Measurements from ENCODE around the gene CPPED1. TPM values are rescaled to one million over a fixed set of nuclear protein-coding genes. Genes with fewer than 3 reads are reported as not detected.

The CPPED1 gene
- total RNA-seq, 1 donor from 2014 or later = 41.3 TPM

DNA sequence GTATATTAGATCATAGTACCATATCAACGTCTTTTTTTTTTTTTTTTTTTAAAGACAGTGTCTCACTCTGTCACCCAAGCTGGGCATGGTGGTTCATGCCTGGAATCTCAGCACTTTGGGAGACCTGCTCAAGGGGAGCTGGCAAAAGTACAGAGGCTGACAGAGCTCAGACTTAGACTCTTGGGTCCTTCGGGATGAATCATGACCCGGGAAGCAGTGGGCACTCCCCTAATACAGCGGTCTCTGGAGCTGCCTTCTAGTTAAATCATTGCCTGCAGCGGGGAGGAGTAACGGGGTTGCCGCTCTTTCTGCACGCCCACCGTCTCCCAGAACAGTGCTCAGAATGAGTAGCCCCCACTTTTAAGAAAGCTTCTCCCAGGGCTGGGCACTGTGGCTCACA lies 174.4 kb downstream of the CPPED1 start:
- Mint-ChIP-seq H3K9me3 (ENCODE audit: unreplicated experiment) (no peaks in the 10 kb centered on the region), H3K4me1 (ENCODE audit: low read depth, unreplicated experiment) (no peaks in the 10 kb centered on the region), H3K36me3 (ENCODE audit: unreplicated experiment) (no peaks in the 10 kb centered on the region), H3K4me3 (ENCODE audit: unreplicated experiment) (no peak overlapping the region), H3K27me3 (ENCODE audit: unreplicated experiment) (peaks cover 2% of the 10 kb centered on the region), H3K27ac (ENCODE audit: unreplicated experiment) (no peak overlapping the region)
- no peak for DNase-seq
- TF ChIP-seq, protein P1, sequence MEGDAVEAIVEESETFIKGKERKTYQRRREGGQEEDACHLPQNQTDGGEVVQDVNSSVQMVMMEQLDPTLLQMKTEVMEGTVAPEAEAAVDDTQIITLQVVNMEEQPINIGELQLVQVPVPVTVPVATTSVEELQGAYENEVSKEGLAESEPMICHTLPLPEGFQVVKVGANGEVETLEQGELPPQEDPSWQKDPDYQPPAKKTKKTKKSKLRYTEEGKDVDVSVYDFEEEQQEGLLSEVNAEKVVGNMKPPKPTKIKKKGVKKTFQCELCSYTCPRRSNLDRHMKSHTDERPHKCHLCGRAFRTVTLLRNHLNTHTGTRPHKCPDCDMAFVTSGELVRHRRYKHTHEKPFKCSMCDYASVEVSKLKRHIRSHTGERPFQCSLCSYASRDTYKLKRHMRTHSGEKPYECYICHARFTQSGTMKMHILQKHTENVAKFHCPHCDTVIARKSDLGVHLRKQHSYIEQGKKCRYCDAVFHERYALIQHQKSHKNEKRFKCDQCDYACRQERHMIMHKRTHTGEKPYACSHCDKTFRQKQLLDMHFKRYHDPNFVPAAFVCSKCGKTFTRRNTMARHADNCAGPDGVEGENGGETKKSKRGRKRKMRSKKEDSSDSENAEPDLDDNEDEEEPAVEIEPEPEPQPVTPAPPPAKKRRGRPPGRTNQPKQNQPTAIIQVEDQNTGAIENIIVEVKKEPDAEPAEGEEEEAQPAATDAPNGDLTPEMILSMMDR (IDR thresholded peaks at IDR 0.05; ENCODE audit: partially characterized antibody, unreplicated experiment) = no peak

DNA sequence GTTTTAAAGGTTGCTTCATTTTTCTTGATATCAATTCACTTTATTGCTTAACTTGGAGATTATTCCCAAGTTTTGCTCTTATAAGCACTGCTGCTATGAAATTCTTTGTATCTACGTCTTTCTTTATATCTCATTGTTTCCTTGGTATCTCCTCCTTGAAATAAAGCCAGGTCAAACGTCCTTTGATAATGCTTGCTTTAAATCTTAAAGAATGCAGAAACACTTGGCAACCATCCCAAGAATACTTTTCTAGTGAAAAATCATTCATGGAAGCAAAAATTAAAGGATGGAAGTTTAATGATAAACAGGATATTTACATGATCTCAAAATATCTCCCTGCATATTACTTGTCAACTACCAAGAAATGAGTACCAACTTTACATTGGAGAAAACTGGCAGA lies 175.2 kb downstream of the CPPED1 start:
- no peak for DNase-seq
- Mint-ChIP-seq H3K27me3 (ENCODE audit: unreplicated experiment) (peaks cover 2% of the 10 kb centered on the region), H3K9me3 (ENCODE audit: unreplicated experiment) (no peaks in the 10 kb centered on the region), H3K27ac (ENCODE audit: unreplicated experiment) (no peak overlapping the region), H3K4me1 (ENCODE audit: low read depth, unreplicated experiment) (no peaks in the 10 kb centered on the region), H3K36me3 (ENCODE audit: unreplicated experiment) (no peaks in the 10 kb centered on the region), H3K4me3 (ENCODE audit: unreplicated experiment) (no peak overlapping the region)
- TF ChIP-seq, protein P1 (IDR thresholded peaks at IDR 0.05; ENCODE audit: partially characterized antibody, unreplicated experiment) = no peak

DNA sequence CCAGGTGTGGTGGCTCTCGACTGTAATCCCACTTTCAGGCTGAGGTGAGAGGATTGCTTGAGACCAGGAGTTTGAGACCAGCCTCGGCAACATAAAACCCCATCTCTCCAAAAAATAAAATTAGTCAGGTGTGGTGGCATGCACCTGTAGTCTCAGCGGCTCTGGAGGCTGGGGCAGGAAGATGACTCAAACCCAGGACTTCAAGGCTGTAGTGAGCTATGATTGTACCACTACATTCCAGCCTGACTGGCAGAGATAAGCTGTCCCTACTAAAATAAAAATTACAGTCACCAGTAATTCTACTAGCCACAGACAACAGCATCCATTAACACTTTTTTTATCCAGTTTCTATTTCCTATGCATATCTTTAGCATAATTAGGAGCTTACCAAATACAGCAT lies 176.3 kb downstream of the CPPED1 start:
- Mint-ChIP-seq H3K4me3 (ENCODE audit: unreplicated experiment) (no peak overlapping the region), H3K36me3 (ENCODE audit: unreplicated experiment) (no peaks in the 10 kb centered on the region), H3K4me1 (ENCODE audit: low read depth, unreplicated experiment) (no peaks in the 10 kb centered on the region), H3K9me3 (ENCODE audit: unreplicated experiment) (no peaks in the 10 kb centered on the region), H3K27ac (ENCODE audit: unreplicated experiment) (no peak overlapping the region), H3K27me3 (ENCODE audit: unreplicated experiment) (peaks cover 2% of the 10 kb centered on the region)
- TF ChIP-seq, protein P1 (IDR thresholded peaks at IDR 0.05; ENCODE audit: partially characterized antibody, unreplicated experiment) = no peak
- no peak for DNase-seq

DNA sequence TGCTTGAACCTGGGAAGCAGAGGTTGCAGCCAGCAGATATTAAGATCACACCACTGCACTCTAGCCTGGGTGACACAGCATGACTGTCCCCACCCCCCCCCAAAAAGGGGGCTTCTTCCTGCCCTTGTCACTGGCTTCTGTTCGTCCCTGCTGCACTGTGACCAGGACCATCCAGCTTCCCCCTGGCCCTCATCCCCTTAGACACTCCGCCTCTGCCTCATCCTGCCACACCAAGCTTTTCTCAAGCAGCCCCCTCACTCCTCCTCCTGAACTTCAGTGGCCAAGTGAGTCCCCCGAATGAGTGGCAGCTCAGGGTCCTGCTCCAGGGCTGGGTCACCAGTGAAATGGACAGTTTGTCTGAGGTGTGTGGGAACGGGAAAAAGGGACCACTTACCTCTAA lies 177.3 kb downstream of the CPPED1 start:
- no peaks in the 10 kb centered on the region for H3K4me1 Mint-ChIP-seq (ENCODE audit: low read depth, unreplicated experiment)
- no peaks in the 10 kb centered on the region for H3K9me3 Mint-ChIP-seq (ENCODE audit: unreplicated experiment)
- peaks cover 2% of the 10 kb centered on the region for H3K27me3 Mint-ChIP-seq (ENCODE audit: unreplicated experiment)
- TF ChIP-seq, protein P1 (IDR thresholded peaks at IDR 0.05; ENCODE audit: partially characterized antibody, unreplicated experiment) = no peak
- H3K36me3 Mint-ChIP-seq (ENCODE audit: unreplicated experiment) = no peaks in the 10 kb centered on the region
- no peak overlapping the region for H3K27ac Mint-ChIP-seq (ENCODE audit: unreplicated experiment)
- H3K4me3 Mint-ChIP-seq (ENCODE audit: unreplicated experiment) = no peak overlapping the region
- no peak for DNase-seq

DNA sequence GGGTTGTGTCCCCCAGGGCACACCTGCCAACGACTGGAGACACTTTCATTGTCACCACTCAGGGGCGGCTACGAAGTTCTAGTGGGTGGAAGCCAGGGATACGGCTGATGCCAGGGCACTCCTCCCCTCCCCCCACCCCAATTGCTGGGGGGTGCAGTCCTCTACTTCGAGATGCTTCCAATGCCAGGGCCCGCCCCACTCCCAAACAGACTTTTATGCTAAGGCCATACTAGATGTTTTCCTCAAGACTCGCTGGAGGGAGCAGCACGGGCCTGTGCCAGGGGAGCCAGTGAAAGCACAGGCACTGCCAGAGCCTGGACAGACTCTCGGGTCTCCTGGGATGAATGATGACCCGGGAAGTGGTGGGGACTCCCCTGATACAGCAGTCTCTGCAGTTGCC lies 178.0 kb downstream of the CPPED1 start:
- H3K27ac Mint-ChIP-seq (ENCODE audit: unreplicated experiment) = no peak overlapping the region
- peaks cover 2% of the 10 kb centered on the region for H3K27me3 Mint-ChIP-seq (ENCODE audit: unreplicated experiment)
- TF ChIP-seq, protein P1 (IDR thresholded peaks at IDR 0.05; ENCODE audit: partially characterized antibody, unreplicated experiment) = no peak
- H3K4me1 Mint-ChIP-seq (ENCODE audit: low read depth, unreplicated experiment) = no peaks in the 10 kb centered on the region
- no peaks in the 10 kb centered on the region for H3K36me3 Mint-ChIP-seq (ENCODE audit: unreplicated experiment)
- DNase-seq = no peak
- no peak overlapping the region for H3K4me3 Mint-ChIP-seq (ENCODE audit: unreplicated experiment)
- H3K9me3 Mint-ChIP-seq (ENCODE audit: unreplicated experiment) = no peaks in the 10 kb centered on the region

All from glutamatergic neuron (in vitro differentiated cells).